Right ventricle myocardium inferior (tissue), 1 donor: ENCODE results near the gene IL17RB. TPM values are rescaled to one million over a fixed set of nuclear protein-coding genes. Genes with fewer than 3 reads are reported as not detected.

Experiments used
- ATAC-seq: fragments of 200-7000 bp; cut with Tn5 transposase; one replicate; pipeline ENCODE4 v1.9.1; 2020; ENCODE audit warnings: mild to moderate bottlenecking, moderate library complexity
- DNase-seq: peaks from one replicate; pipeline ENCODE4 v3.0.0; 2021; ENCODE audit errors: missing footprints
- intact Hi-C: fragments of 100-400 bp; cut with DNase I; formaldehyde crosslinking; loops from one replicate; pipeline ENCODE4 v1.11.0; 2022
- total RNA-seq: library from RNA; stranded (reverse); fragmentation: NEBNext Ultra II Directional; extraction: Animal tissue kit (Norgen Biotek cat#: 25700); gene quantifications from one replicate; pipeline ENCODE4 v1.2.1, GENCODE V29; 2021
- donor health status: DM: no; HTN: yes; CAD: no; lungs with severe emphysema.

IL17RB gene
- total RNA-seq, 1 donor from 2014 or later = 3.2 TPM

- ATAC-seq = no peak
- intact Hi-C loops = no loop called here
- no peak for DNase-seq
Observed at GRCh38 chr3:53809764-53810400, 36.5 kb upstream of the IL17RB start.

DNA sequence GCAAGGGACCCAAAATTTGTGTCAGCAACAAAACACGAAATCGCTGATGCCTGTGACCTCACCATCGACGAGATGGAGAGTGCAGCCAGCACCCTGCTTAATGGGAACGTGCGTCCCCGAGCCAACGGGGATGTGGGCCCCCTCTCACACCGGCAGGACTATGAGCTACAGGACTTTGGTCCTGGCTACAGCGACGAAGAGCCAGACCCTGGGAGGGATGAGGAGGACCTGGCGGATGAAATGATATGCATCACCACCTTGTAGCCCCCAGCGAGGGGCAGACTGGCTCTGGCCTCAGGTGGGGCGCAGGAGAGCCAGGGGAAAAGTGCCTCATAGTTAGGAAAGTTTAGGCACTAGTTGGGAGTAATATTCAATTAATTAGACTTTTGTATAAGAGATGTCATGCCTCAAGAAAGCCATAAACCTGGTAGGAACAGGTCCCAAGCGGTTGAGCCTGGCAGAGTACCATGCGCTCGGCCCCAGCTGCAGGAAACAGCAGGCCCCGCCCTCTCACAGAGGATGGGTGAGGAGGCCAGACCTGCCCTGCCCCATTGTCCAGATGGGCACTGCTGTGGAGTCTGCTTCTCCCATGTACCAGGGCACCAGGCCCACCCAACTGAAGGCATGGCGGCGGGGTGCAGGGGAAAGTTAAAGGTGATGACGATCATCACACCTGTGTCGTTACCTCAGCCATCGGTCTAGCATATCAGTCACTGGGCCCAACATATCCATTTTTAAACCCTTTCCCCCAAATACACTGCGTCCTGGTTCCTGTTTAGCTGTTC, 35.0 kb upstream of the IL17RB start:
- ATAC-seq (no peak), DNase-seq (no peak)
- intact Hi-C loops = no loop called here

DNA sequence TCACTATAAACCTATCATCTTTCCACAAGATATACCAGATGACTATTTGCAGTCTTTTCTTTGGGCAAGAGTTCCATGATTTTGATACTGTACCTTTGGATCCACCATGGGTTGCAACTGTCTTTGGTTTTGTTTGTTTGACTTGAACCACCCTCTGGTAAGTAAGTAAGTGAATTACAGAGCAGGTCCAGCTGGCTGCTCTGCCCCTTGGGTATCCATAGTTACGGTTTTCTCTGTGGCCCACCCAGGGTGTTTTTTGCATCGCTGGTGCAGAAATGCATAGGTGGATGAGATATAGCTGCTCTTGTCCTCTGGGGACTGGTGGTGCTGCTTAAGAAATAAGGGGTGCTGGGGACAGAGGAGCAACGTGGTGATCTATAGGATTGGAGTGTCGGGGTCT, 33.9 kb upstream of the IL17RB start:
- intact Hi-C loops = no loop called here
- ATAC-seq = no peak
- no peak for DNase-seq

DNA sequence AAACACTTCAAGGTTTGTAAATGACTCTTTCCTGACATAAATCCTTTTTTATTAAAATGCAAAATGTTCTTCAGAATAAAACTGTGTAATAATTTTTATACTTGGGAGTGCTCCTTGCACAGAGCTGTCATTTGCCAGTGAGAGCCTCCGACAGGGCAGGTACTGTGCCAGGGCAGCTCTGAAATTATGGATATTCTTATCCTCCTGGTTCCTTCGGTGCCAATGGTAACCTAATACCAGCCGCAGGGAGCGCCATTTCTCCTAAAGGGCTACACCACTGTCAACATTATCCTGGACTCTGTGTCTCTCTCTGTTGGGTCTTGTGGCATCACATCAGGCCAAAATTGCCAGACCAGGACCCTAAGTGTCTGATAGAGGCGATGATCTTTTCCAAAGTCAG, 33.1 kb upstream of the IL17RB start:
- intact Hi-C loops = no loop called here
- ATAC-seq = peak; percentile 60

DNA sequence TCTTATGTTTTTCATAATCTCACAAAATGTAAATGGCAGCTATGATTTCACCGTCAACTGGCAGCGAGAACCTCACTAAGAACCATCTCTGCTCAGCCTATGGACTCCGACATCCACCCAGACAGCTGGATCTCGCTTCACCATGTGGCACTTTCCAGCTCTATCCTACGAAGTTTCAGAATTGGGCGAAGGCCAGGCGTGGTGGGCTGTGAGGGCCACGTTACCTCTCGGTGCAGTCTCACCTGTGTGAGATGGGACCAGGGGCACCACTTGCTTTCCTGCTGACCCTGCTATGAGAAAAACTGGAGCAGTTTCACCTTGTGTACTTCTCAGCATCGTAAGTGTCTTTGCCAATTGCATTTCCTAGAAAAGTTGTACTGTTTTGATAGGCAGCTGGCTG, 32.5 kb upstream of the IL17RB start:
- DNase-seq = no peak
- intact Hi-C loops = loop anchor here (2.0 kb wide), 1 partner anchor 31 kb away; no protein-coding TSS in a partner anchor
- ATAC-seq = no peak

More for the DNA sequence above, 33.1 kb upstream of the IL17RB start:
- DNase-seq = no peak

GRCh38 chr3:53815067-53815466, 31.3 kb upstream of the IL17RB start:
- intact Hi-C loops = loop anchor here (2.0 kb wide), 1 partner anchor 30 kb away; no protein-coding TSS in a partner anchor
- DNase-seq = no peak
- no peak for ATAC-seq

DNA sequence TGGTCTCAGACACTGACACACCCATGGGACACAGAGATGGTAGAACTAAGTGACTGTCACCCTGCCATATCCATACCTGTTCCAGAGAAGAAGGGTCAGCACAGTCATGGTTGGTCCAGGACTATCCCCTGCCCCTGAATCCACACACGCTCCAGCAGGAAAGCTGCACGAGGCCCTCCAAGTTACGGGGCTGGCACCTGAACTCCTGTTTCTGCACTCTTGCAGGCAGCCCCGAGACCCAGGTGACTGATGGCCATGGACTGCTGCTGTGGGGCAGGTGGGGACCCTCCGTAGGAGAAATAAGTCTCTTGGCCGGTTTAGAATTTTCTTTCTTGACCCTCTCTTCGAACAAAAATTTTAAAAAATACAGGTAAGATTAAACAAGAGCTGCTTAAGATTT, 30.7 kb upstream of the IL17RB start:
- no peak for DNase-seq
- intact Hi-C loops = loop anchor here (2.0 kb wide), 1 partner anchor 29 kb away; no protein-coding TSS in a partner anchor

DNA sequence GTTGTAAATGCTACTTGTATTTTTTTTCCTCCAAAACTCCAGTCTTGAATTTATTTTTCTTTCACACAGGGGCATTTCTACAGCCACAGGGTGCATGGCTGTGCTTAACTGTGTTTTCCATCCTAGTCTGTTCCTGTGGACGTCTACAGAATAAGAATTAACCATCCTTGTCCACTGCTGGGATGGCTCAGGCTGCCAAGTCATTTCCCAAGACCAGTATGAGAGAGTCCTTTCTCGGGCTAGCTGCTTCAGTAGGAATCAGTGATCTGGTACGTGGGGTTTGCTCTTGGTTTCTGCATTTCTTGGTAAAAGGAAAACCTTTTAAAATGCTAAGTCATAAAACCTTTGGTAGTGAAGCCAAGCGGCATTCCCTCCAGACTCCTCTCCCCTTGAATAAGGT, 29.9 kb upstream of the IL17RB start:
- intact Hi-C loops = no loop called here
- ATAC-seq (no peak), DNase-seq (no peak)

More for the DNA sequence above, 30.7 kb upstream of the IL17RB start:
- ATAC-seq = no peak

DNA sequence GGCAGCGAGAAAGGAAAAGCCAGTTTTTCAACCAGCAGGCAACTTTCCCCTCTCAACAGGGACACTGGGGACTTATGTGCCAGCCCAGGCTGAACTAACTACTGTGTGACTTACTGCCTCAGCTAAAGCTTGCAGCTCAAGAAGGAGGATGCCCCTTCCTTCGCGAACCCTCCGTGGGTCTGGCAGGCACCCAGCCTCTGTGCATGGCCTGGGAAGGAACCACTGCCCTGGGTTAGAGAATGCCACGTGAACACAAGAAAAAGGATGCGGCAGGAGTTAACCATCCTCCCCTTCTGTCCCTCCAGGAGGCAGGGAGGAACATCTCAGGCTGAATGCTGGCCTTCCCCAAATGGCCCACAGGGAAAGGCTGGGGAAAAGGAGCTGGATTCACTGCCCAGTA, 29.2 kb upstream of the IL17RB start:
- ATAC-seq = no peak
- DNase-seq = no peak
- intact Hi-C loops = no loop called here

GRCh38 chr3:53817809-53818208, 28.6 kb upstream of the IL17RB start:
- DNase-seq (no peak), ATAC-seq (no peak)
- intact Hi-C loops = no loop called here

GRCh38 chr3:53818221-53819162, 27.9 kb upstream of the IL17RB start:
- ATAC-seq = no peak
- DNase-seq = no peak
- intact Hi-C loops = no loop called here

GRCh38 chr3:53819163-53819868, 27.1 kb upstream of the IL17RB start:
- DNase-seq (no peak), ATAC-seq (no peak)
- intact Hi-C loops = no loop called here

- intact Hi-C loops = no loop called here
- DNase-seq = no peak
- ATAC-seq = no peak
Observed at GRCh38 chr3:53820084-53820483, 26.3 kb upstream of the IL17RB start.

GRCh38 chr3:53820756-53821580, 25.4 kb upstream of the IL17RB start:
- no peak for ATAC-seq
- intact Hi-C loops = no loop called here
- DNase-seq = no peak

DNA sequence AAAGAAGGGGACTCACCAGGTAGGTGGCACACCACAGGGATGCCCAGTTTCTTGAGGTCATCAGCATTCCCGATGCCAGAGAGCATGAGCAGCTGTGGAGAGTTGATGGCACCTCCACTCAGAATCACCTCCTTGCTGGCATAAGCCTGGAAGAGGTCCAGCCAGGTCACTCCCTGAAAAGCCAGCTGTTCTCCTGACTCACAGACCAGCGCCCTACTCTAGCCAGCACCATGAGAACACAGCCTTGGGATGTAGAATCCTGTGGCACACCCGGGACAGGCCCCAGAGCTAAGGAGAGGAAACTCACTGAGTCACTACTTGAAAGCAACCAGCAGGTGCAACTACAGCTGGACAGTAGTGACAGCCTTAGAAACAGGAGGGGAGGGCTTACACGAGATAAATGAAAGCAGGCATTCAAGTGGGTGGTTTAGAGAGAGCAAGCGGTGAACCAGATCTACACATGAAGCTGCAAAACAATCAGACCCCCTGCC, 24.7 kb upstream of the IL17RB start:
- intact Hi-C loops = no loop called here
- peak; percentile 70 for ATAC-seq
- no peak for DNase-seq

- ATAC-seq (no peak), DNase-seq (no peak)
- intact Hi-C loops = no loop called here
Observed at GRCh38 chr3:53822331-53822741, 24.0 kb upstream of the IL17RB start.

DNA sequence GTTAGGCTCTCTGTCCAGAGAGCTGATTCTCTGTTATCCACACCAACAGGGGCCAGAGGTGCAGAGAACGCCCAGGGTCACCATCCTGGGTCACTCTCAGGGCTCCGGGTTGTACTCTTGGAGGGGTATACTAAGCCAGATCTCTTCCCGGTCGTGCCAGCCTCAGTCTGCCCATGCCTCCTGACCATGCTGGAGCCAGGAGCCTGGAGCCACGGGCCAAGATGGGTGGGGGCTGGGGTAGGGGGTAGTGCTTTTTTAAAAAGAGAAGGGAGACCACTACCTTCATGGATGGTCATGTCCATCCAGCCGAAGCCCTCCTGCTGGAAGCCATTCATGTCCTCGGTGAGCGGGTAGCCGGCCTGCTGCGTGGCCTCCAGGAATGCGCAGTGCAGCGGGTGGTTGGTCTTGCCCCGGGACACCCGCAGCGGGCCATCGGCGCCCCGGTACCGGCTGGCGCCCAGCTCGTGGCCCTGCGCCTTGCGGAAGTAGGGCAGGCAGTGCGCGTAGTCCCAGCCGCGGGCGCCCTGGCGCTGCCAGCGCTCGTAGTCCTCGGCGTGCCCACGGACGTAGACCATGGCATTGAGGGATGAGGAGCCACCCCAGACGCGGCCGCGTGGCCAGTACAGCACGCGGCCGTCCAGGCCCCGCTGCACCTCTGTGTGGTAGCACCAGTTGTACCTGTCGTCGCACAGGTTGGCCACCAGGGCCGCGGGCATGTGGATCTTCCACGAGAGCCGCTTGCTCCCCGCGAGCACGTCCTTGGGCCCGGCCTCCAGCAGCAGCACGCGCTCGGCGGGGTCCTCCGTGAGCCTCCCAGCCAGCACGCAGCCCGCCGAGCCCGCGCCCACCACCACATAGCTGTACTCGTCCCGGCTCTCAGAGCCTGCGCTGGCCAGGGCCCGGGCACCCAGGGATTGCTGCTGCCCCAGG, 23.1 kb upstream of the IL17RB start:
- intact Hi-C loops = no loop called here
- no peak for DNase-seq
- ATAC-seq = no peak
